ENCODE data around the gene G3BP2.
"Not testable (repeated sequence)": the region's sequence is repeated elsewhere in the genome, so short reads cannot be mapped to it uniquely, and the experiment has no call there.

Gene G3BP2

GRCh38 chr4:75673027-75673958 is at the start of gene G3BP2:
Gene G3BP2, minus strand, starts transcription at chr4:75673411. Its CDS starts 11,386 bp downstream, at chr4:75662025.
- peaks cover 15% of the 10 kb centered on the region for H3K36me3 Mint-ChIP-seq
- peak within 1 kb of the TSS; percentile 99 for H3K4me3 Mint-ChIP-seq
- no peaks in the 10 kb centered on the region for H3K9me3 Mint-ChIP-seq
- H3K27ac Mint-ChIP-seq: peak within 1 kb of the TSS; percentile 100
- peak; percentile 98 for ATAC-seq
- no peaks in the 10 kb centered on the region for H3K27me3 Mint-ChIP-seq
- H3K4me1 Mint-ChIP-seq: peaks cover 44% of the 10 kb centered on the region

GRCh38 chr4:75722417-75722816 is 49.2 kb upstream of the G3BP2 start:
- peak overlapping the region; percentile 99 for H3K27ac Mint-ChIP-seq

GRCh38 chr4:75718529-75718928 is 45.3 kb upstream of the G3BP2 start:
- no peaks in the 10 kb centered on the region for H3K27me3 Mint-ChIP-seq
- no peak overlapping the region for H3K27ac Mint-ChIP-seq
- peaks cover 5% of the 10 kb centered on the region for H3K36me3 Mint-ChIP-seq
- no peaks in the 10 kb centered on the region for H3K9me3 Mint-ChIP-seq
- ATAC-seq: no peak
- peaks cover 9% of the 10 kb centered on the region for H3K4me1 Mint-ChIP-seq
- H3K4me3 Mint-ChIP-seq: no peak overlapping the region

More at GRCh38 chr4:75722417-75722816, 49.2 kb upstream of the G3BP2 start:
- no peak for ATAC-seq
- H3K27me3 Mint-ChIP-seq: no peaks in the 10 kb centered on the region
- H3K9me3 Mint-ChIP-seq: no peaks in the 10 kb centered on the region
- H3K4me3 Mint-ChIP-seq: no peak overlapping the region
- H3K36me3 Mint-ChIP-seq: peaks cover 6% of the 10 kb centered on the region
- H3K4me1 Mint-ChIP-seq: peaks cover 37% of the 10 kb centered on the region

- H3K27ac Mint-ChIP-seq: no peak overlapping the region
- H3K27me3 Mint-ChIP-seq: no peaks in the 10 kb centered on the region
- peaks cover 5% of the 10 kb centered on the region for H3K4me1 Mint-ChIP-seq
- peaks cover 10% of the 10 kb centered on the region for H3K36me3 Mint-ChIP-seq
- no peak overlapping the region for H3K4me3 Mint-ChIP-seq
- ATAC-seq: no peak
- H3K9me3 Mint-ChIP-seq: no peaks in the 10 kb centered on the region
These were observed 44.2 kb upstream of the G3BP2 start for GRCh38 chr4:75717408-75717807.

GRCh38 chr4:75716054-75716453 is 42.8 kb upstream of the G3BP2 start:
- not testable (repeated sequence) for H3K27ac Mint-ChIP-seq, H3K9me3 Mint-ChIP-seq, H3K4me3 Mint-ChIP-seq, H3K4me1 Mint-ChIP-seq, ATAC-seq, H3K27me3 Mint-ChIP-seq
- peaks cover 10% of the 10 kb centered on the region for H3K36me3 Mint-ChIP-seq

GRCh38 chr4:75715105-75715799 is 42.0 kb upstream of the G3BP2 start:
- no peak overlapping the region for H3K4me3 Mint-ChIP-seq
- H3K9me3 Mint-ChIP-seq: no peaks in the 10 kb centered on the region
- peaks cover 5% of the 10 kb centered on the region for H3K4me1 Mint-ChIP-seq
- peaks cover 10% of the 10 kb centered on the region for H3K36me3 Mint-ChIP-seq
- ATAC-seq: no peak
- no peak overlapping the region for H3K27ac Mint-ChIP-seq
- H3K27me3 Mint-ChIP-seq: no peaks in the 10 kb centered on the region

- Mint-ChIP-seq H3K4me3 (no peak overlapping the region), H3K27ac (no peak overlapping the region), H3K4me1 (peaks cover 5% of the 10 kb centered on the region), H3K9me3 (no peaks in the 10 kb centered on the region), H3K27me3 (no peaks in the 10 kb centered on the region), H3K36me3 (peaks cover 10% of the 10 kb centered on the region)
- ATAC-seq: no peak
These were observed 41.5 kb upstream of the G3BP2 start for GRCh38 chr4:75714704-75715103.

- Mint-ChIP-seq H3K4me3 (no peak overlapping the region), H3K36me3 (peaks cover 10% of the 10 kb centered on the region), H3K9me3 (no peaks in the 10 kb centered on the region), H3K4me1 (peaks cover 11% of the 10 kb centered on the region), H3K27me3 (no peaks in the 10 kb centered on the region), H3K27ac (no peak overlapping the region)
- no peak for ATAC-seq
These were observed 40.8 kb upstream of the G3BP2 start for GRCh38 chr4:75714011-75714410.

- Mint-ChIP-seq H3K27ac (no peak overlapping the region), H3K27me3 (no peaks in the 10 kb centered on the region), H3K36me3 (peaks cover 5% of the 10 kb centered on the region), H3K9me3 (no peaks in the 10 kb centered on the region), H3K4me1 (peaks cover 11% of the 10 kb centered on the region), H3K4me3 (no peak overlapping the region)
- no peak for ATAC-seq
These were observed 37.0 kb upstream of the G3BP2 start for GRCh38 chr4:75710246-75710645.

- H3K36me3 Mint-ChIP-seq: peaks cover 4% of the 10 kb centered on the region
- no peak overlapping the region for H3K27ac Mint-ChIP-seq
These were observed 35.0 kb upstream of the G3BP2 start for GRCh38 chr4:75708218-75708691.

GRCh38 chr4:75705198-75705977 is 32.2 kb upstream of the G3BP2 start:
- H3K9me3 Mint-ChIP-seq: no peaks in the 10 kb centered on the region
- no peak overlapping the region for H3K4me3 Mint-ChIP-seq
- no peak overlapping the region for H3K27ac Mint-ChIP-seq
- no peaks in the 10 kb centered on the region for H3K27me3 Mint-ChIP-seq
- H3K36me3 Mint-ChIP-seq: no peaks in the 10 kb centered on the region
- ATAC-seq: no peak
- H3K4me1 Mint-ChIP-seq: peaks cover 7% of the 10 kb centered on the region

More at GRCh38 chr4:75708218-75708691, 35.0 kb upstream of the G3BP2 start:
- Mint-ChIP-seq H3K4me1 (peaks cover 10% of the 10 kb centered on the region), H3K9me3 (no peaks in the 10 kb centered on the region), H3K4me3 (no peak overlapping the region), H3K27me3 (no peaks in the 10 kb centered on the region)
- ATAC-seq: peak; percentile 62

GRCh38 chr4:75702919-75703411 is 29.8 kb upstream of the G3BP2 start:
- Mint-ChIP-seq H3K9me3 (no peaks in the 10 kb centered on the region), H3K36me3 (no peaks in the 10 kb centered on the region), H3K4me3 (no peak overlapping the region), H3K4me1 (peaks cover 16% of the 10 kb centered on the region), H3K27me3 (no peaks in the 10 kb centered on the region), H3K27ac (no peak overlapping the region)
- ATAC-seq: no peak

- H3K27ac Mint-ChIP-seq: peak overlapping the region; percentile 90
These were observed 26.1 kb upstream of the G3BP2 start for GRCh38 chr4:75699299-75699698.

GRCh38 chr4:75698963-75699228 is 25.7 kb upstream of the G3BP2 start:
- Mint-ChIP-seq H3K36me3 (peaks cover 4% of the 10 kb centered on the region), H3K4me3 (peak overlapping the region; percentile 27), H3K27me3 (no peaks in the 10 kb centered on the region), H3K9me3 (no peaks in the 10 kb centered on the region), H3K4me1 (peaks cover 33% of the 10 kb centered on the region), H3K27ac (peak overlapping the region; percentile 90)
- ATAC-seq: peak; percentile 46

More at GRCh38 chr4:75699299-75699698, 26.1 kb upstream of the G3BP2 start:
- Mint-ChIP-seq H3K27me3 (no peaks in the 10 kb centered on the region), H3K36me3 (peaks cover under 1% of the 10 kb centered on the region), H3K4me3 (peak overlapping the region; percentile 27), H3K9me3 (no peaks in the 10 kb centered on the region), H3K4me1 (peaks cover 33% of the 10 kb centered on the region)
- ATAC-seq: peak; percentile 28

Measured in stimulated activated memory B cell treated with anti-CD40 and anti-IgM and Interleukin-4, amounts not matched to agents 10 μg/mL and 1 μg/mL and 100 μg/mL, for 72 hours (primary cell).